Vagina (tissue), 2 donors: Measurements from ENCODE around the gene AP4E1.

Experiments
- POLR2A ChIP-seq, 2 donors: fragments of 450-650 bp; IDR thresholded peaks; one replicate each; pipeline ENCODE4 v1.6.1; 2017; ENCODE audit warnings: antibody characterized with exemption in 2 of 2, mild to moderate bottlenecking in 2 of 2, moderate library complexity in 2 of 2
- POLR2AphosphoS5 ChIP-seq, 2 donors: sonication (generic); formaldehyde crosslinking; IDR thresholded peaks; one replicate each; pipeline ENCODE4 v1.9.0; 2017; ENCODE audit warnings: antibody characterized with exemption in 2 of 2, mild to moderate bottlenecking in 2 of 2, low read depth in 1 of 2; ENCODE audit not compliant: insufficient read depth in 1 of 2
- TF ChIP-seq, protein P1 (sequence below), 3 experiments: fragments of 450-650 bp in 2 of 3; fragments of 200-600 bp in 1 of 3; sonication (generic) in 1 of 3; IDR thresholded peaks; one replicate each; pipeline ENCODE4 v1.5.1; 2017 to 2019; ENCODE audit warnings: antibody characterized with exemption in 3 of 3, mild to moderate bottlenecking in 2 of 3, moderate library complexity in 2 of 3

DNA sequence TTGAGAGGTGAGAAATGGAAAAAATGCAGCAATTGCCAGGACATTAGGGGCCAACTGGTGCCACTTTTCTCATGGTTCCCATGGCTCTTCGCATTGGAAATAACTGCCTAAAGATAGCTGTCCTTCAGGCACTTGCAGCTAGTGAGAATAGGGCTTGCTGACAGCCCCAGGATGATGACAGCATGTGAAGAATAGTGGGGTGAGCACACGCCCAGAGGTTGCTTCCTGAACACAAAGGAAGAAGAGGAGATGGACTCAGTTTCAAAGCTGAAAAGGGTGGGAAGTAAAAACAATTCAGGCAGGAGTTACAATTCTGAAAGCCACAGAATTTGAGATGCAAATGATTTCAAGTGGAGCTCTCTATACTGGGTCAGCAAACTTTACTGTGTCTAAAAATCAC, 140.6 kb downstream of the AP4E1 start:
- TF ChIP-seq, protein P1, sequence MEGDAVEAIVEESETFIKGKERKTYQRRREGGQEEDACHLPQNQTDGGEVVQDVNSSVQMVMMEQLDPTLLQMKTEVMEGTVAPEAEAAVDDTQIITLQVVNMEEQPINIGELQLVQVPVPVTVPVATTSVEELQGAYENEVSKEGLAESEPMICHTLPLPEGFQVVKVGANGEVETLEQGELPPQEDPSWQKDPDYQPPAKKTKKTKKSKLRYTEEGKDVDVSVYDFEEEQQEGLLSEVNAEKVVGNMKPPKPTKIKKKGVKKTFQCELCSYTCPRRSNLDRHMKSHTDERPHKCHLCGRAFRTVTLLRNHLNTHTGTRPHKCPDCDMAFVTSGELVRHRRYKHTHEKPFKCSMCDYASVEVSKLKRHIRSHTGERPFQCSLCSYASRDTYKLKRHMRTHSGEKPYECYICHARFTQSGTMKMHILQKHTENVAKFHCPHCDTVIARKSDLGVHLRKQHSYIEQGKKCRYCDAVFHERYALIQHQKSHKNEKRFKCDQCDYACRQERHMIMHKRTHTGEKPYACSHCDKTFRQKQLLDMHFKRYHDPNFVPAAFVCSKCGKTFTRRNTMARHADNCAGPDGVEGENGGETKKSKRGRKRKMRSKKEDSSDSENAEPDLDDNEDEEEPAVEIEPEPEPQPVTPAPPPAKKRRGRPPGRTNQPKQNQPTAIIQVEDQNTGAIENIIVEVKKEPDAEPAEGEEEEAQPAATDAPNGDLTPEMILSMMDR (IDR thresholded peaks at IDR 0.05), result no peak
- no peak for TF ChIP-seq POLR2A (IDR thresholded peaks at IDR 0.05)
- no peak for TF ChIP-seq POLR2AphosphoS5 (IDR thresholded peaks at IDR 0.05; ENCODE audit: insufficient read depth in 1 of 2, low read depth in 1 of 2)
